ENCODE results near the gene RTN4RL2. TPM values are rescaled to one million over a fixed set of nuclear protein-coding genes. Genes with fewer than 3 reads are reported as not detected.
A peak's percentile ranks its signal among the peaks of the same experiment; 100 is the strongest.

The RTN4RL2 gene
- total and polyA plus RNA-seq, 4 experiments from 2014 or later = 0.17 to 0.40 TPM; not detected in 2

- Mint-ChIP-seq H3K4me1 (peaks cover 0 to 4% (median 0%) of the 10 kb centered on the region in 4 donors), H3K36me3 (no peaks in the 10 kb centered on the region), H3K4me3 (no peak overlapping the region), H3K27ac (no peak overlapping the region), H3K27me3 (peaks cover 0 to 3% of the 10 kb centered on the region in 2 donors), H3K9me3 (no peaks in the 10 kb centered on the region)
- no peak for DNase-seq
- intact Hi-C loops (cut with micrococcal nuclease) = no loop called here
- CTCF ChIA-PET (ENCODE audit: partially characterized antibody) = interaction anchor here (1.3 kb wide), 1 partner anchor 10 kb away, joined by 8 read pairs; no protein-coding TSS in a partner anchor
- H3K9me3 ChIP-seq (ENCODE audit: control insufficient read depth in 1 of 2, low read length in 2 of 2) = no peaks in the 10 kb centered on the region
- POLR2A ChIA-PET (ENCODE audit: partially characterized antibody) = no interaction called here
- H3K4me3 ChIP-seq (ENCODE audit: low read length in 2 of 2) = no peak overlapping the region
- no peaks in the 10 kb centered on the region for H3K27me3 ChIP-seq (ENCODE audit: insufficient read depth, low read length)
- no peak overlapping the region for H3K27ac ChIP-seq (ENCODE audit: low read depth, low read length)
- no peaks in the 10 kb centered on the region for H3K4me1 ChIP-seq (ENCODE audit: insufficient read depth, low read length)
- H3K36me3 ChIP-seq (ENCODE audit: insufficient read depth, low read length) = no peaks in the 10 kb centered on the region
Measured at GRCh38 chr11:57468276-57468675, 7.9 kb downstream of the RTN4RL2 start.

DNA sequence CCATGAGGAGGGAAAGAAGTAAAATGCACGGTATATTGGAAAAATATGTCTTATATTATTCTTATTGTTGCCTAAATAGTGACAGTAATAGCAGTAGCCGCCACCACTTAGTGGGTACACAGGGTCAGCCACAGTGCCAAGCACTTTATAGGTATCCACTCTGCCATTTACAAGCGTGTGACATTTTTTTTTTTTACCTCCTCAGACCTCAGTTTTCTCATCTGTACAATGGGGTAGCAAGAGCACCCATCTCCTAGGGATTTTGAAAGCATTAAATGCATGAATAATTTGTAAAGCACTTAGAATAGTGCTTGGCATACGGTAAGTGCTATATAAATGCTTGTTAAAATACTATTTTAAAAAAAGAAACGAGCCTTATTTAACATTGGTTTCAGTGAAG, 8.9 kb downstream of the RTN4RL2 start:
- DNase-seq = no peak
- Histone ChIP-seq H3K27me3 (ENCODE audit: insufficient read depth, low read length) (no peaks in the 10 kb centered on the region), H3K36me3 (ENCODE audit: insufficient read depth, low read length) (no peaks in the 10 kb centered on the region), H3K4me1 (ENCODE audit: insufficient read depth, low read length) (peaks cover 5% of the 10 kb centered on the region), H3K27ac (ENCODE audit: low read depth, low read length) (no peak overlapping the region), H3K4me3 (ENCODE audit: low read length in 2 of 2) (no peak overlapping the region), H3K9me3 (ENCODE audit: control insufficient read depth in 1 of 2, low read length in 2 of 2) (no peaks in the 10 kb centered on the region)
- H3K4me3 Mint-ChIP-seq = no peak overlapping the region
- intact Hi-C loops (cut with micrococcal nuclease) = no loop called here
- ChIA-PET POLR2A (ENCODE audit: partially characterized antibody) (no interaction called here), CTCF (ENCODE audit: partially characterized antibody) (no interaction called here)
- no peaks in the 10 kb centered on the region for H3K36me3 Mint-ChIP-seq
- H3K4me1 Mint-ChIP-seq = peaks cover 3 to 14% (median 7%) of the 10 kb centered on the region in 4 donors
- H3K27ac Mint-ChIP-seq = no peak overlapping the region
- peaks cover 3% of the 10 kb centered on the region in 2 donors for H3K27me3 Mint-ChIP-seq
- no peaks in the 10 kb centered on the region for H3K9me3 Mint-ChIP-seq

DNA sequence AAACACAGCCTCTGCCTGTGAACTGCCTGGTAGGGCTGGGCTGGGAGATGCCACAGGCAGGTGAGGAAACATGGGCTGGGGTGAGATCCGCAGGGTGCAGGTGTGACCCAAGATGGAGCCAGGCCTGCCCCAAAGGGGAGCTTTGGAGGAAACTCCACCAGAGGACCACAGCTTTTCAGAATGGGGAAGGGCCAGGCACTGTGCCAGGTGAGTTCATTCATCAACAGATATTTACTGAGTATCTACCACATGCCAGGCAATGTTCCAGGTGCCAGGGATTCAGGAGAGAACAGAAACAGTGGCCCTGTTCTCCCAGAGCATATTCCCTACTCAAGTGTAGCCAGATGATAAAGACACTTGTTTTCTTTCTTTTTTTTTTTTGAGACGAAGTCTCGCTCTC, 11.2 kb downstream of the RTN4RL2 start:
- no peak overlapping the region for H3K4me3 Mint-ChIP-seq
- no peaks in the 10 kb centered on the region for H3K9me3 Mint-ChIP-seq
- no peak overlapping the region for H3K27ac ChIP-seq (ENCODE audit: low read depth, low read length)
- no peaks in the 10 kb centered on the region for H3K9me3 ChIP-seq (ENCODE audit: control insufficient read depth in 1 of 2, low read length in 2 of 2)
- peaks cover 5% of the 10 kb centered on the region for H3K27me3 ChIP-seq (ENCODE audit: insufficient read depth, low read length)
- H3K4me1 ChIP-seq (ENCODE audit: insufficient read depth, low read length) = peaks cover 24% of the 10 kb centered on the region
- no peak for DNase-seq
- ChIA-PET POLR2A (ENCODE audit: partially characterized antibody) (no interaction called here), CTCF (ENCODE audit: partially characterized antibody) (interaction anchor here (1.0 to 4.0 kb wide), 4 partner anchors 9 to 56 kb away, joined by 3 to 47 read pairs (median 7); no protein-coding TSS in a partner anchor)
- intact Hi-C loops (cut with micrococcal nuclease) = no loop called here
- no peak overlapping the region for H3K4me3 ChIP-seq (ENCODE audit: low read length in 2 of 2)
- H3K36me3 ChIP-seq (ENCODE audit: insufficient read depth, low read length) = no peaks in the 10 kb centered on the region
- H3K36me3 Mint-ChIP-seq = no peaks in the 10 kb centered on the region
- H3K4me1 Mint-ChIP-seq = peaks cover 9 to 33% (median 18%) of the 10 kb centered on the region in 4 donors
- peaks cover 3 to 5% of the 10 kb centered on the region in 2 donors for H3K27me3 Mint-ChIP-seq
- H3K27ac Mint-ChIP-seq = peak overlapping the region in 1 of 7 donors; percentile 30

GRCh38 chr11:57473285-57473841, 13.0 kb downstream of the RTN4RL2 start:
- no peaks in the 10 kb centered on the region for H3K36me3 ChIP-seq (ENCODE audit: insufficient read depth, low read length)
- no peak overlapping the region for H3K27ac ChIP-seq (ENCODE audit: low read depth, low read length)
- ChIA-PET POLR2A (ENCODE audit: partially characterized antibody) (no interaction called here), CTCF (ENCODE audit: partially characterized antibody) (interaction anchor here (1.0 to 4.0 kb wide), 10 partner anchors 9 to 125 kb away, joined by 3 to 47 read pairs (median 4); partner anchors contain the start of gene RTN4RL2)
- Mint-ChIP-seq H3K4me1 (peaks cover 9 to 37% (median 19%) of the 10 kb centered on the region in 4 donors), H3K9me3 (no peaks in the 10 kb centered on the region), H3K27me3 (peaks cover under 1 to 7% of the 10 kb centered on the region in 2 donors), H3K27ac (peak overlapping the region in 1 of 7 donors; percentile 29), H3K4me3 (peak overlapping the region in 1 of 8 donors; percentile 2), H3K36me3 (no peaks in the 10 kb centered on the region)
- H3K27me3 ChIP-seq (ENCODE audit: insufficient read depth, low read length) = peaks cover 5% of the 10 kb centered on the region
- peaks cover 24% of the 10 kb centered on the region for H3K4me1 ChIP-seq (ENCODE audit: insufficient read depth, low read length)
- no peak for DNase-seq
- H3K9me3 ChIP-seq (ENCODE audit: control insufficient read depth in 1 of 2, low read length in 2 of 2) = no peaks in the 10 kb centered on the region
- intact Hi-C loops (cut with micrococcal nuclease) = no loop called here
- H3K4me3 ChIP-seq (ENCODE audit: low read length in 2 of 2) = no peak overlapping the region

DNA sequence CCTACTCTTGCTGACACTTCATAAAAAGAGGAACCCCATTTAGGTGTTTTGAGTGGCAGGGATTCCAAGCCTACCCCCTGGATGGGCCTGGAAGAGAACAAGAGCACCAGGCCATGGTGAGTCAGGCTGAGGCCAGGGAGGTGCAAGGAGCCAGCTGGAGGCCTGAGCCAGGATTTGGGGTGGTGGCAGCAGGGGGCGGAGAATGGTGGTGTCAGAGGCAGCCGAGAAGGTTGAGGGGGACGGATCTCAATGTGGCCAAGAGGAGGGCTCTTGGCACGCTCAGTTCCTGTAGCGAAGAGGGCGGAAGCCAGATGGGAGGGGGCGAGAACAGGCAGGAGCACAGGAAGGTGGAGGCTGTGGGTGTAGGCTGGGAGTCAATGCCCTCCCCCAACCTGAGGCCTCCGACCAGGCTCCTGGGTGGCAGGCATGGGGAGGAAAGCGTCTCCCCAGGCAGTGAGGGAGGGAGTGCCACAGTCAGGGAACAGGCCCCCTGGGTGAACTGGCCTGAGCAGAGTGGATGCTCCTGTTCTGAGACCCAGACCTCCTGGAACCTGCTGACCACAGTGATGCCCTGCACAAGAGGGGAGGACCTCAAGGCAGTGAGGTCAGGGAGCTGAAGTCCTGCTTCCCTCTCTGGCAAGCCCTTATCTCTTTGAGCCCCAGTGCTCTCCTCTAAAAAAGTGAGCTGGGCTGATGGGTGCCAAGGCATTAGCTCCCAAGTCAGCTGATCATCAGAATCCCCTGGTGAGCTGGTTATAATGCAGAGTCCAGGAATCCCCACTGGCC, 13.9 kb downstream of the RTN4RL2 start:
- Histone ChIP-seq H3K27me3 (ENCODE audit: insufficient read depth, low read length) (peaks cover 5% of the 10 kb centered on the region), H3K27ac (ENCODE audit: low read depth, low read length) (no peak overlapping the region), H3K4me3 (ENCODE audit: low read length in 2 of 2) (no peak overlapping the region), H3K36me3 (ENCODE audit: insufficient read depth, low read length) (no peaks in the 10 kb centered on the region), H3K9me3 (ENCODE audit: control insufficient read depth in 1 of 2, low read length in 2 of 2) (no peaks in the 10 kb centered on the region), H3K4me1 (ENCODE audit: insufficient read depth, low read length) (peaks cover 24% of the 10 kb centered on the region)
- H3K9me3 Mint-ChIP-seq = no peaks in the 10 kb centered on the region
- peak overlapping the region in 7 of 8 donors; percentile 19 to 81 (median 66) for H3K4me3 Mint-ChIP-seq
- intact Hi-C loops (cut with micrococcal nuclease) = no loop called here
- H3K27me3 Mint-ChIP-seq = peaks cover 0 to 7% of the 10 kb centered on the region in 2 donors
- ChIA-PET CTCF (ENCODE audit: partially characterized antibody) (interaction anchor here (1.2 to 4.0 kb wide), 9 partner anchors 8 to 126 kb away, joined by 3 to 47 read pairs (median 6); partner anchors contain the start of gene RTN4RL2), POLR2A (ENCODE audit: partially characterized antibody) (interaction anchor here (1.5 kb wide), 1 partner anchor 41 kb away, joined by 6 read pairs; the partner anchor contains the start of gene SLC43A1)
- H3K36me3 Mint-ChIP-seq = no peaks in the 10 kb centered on the region
- H3K4me1 Mint-ChIP-seq = peaks cover 9 to 37% (median 19%) of the 10 kb centered on the region in 4 donors
- peak overlapping the region in 3 of 7 donors; percentile 44 to 81 (median 76) for H3K27ac Mint-ChIP-seq
- DNase-seq = peak in 2 of 5 donors; percentile 17 to 18

DNA sequence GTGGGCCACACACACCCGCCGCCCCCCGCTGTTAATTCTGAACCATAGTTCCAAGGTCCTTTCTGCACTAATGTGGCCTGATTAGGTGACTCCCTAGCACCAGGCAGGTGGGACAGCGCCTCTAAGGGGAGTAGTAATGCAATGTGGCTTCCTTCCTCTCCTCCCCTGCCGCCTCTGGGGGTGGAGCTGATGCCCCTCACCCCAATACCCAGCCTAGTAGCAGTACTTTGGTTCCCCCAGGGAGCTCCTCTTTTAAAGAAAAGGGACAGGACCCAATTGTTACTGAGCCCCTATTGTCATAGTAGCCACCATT, 14.4 kb downstream of the RTN4RL2 start:
- no peak overlapping the region for H3K27ac Mint-ChIP-seq

DNA sequence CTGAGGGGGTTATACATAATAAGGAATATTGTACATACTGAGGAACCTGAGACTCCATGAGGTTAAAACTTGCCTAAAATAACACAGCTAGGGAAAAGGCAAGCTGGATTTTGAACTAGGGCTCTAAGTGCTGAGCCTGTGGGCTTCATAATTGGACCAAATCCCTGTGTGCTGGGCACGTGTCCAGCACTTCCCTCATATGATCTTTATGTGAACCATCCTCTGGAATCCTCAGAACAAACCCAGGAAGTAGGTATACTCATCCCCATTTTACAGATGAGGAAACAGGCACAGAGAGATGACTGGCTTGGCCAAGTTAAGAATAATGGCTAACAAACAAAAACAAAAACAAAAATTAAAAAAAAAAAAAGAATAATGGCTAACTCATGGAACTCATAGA, 14.9 kb downstream of the RTN4RL2 start:
- H3K27me3 Mint-ChIP-seq = peaks cover 0 to 9% of the 10 kb centered on the region in 2 donors
- POLR2A ChIA-PET (ENCODE audit: partially characterized antibody) = interaction anchor here (1.5 kb wide), 1 partner anchor 40 kb away, joined by 6 read pairs; the partner anchor contains the start of gene SLC43A1

More for the DNA sequence above, 14.4 kb downstream of the RTN4RL2 start:
- ChIA-PET CTCF (ENCODE audit: partially characterized antibody) (interaction anchor here (1.2 to 4.0 kb wide), 5 partner anchors 15 to 127 kb away, joined by 3 to 47 read pairs (median 6); partner anchors contain the start of gene RTN4RL2), POLR2A (ENCODE audit: partially characterized antibody) (interaction anchor here (1.5 kb wide), 1 partner anchor 40 kb away, joined by 6 read pairs; the partner anchor contains the start of gene SLC43A1)
- Histone ChIP-seq H3K36me3 (ENCODE audit: insufficient read depth, low read length) (no peaks in the 10 kb centered on the region), H3K27ac (ENCODE audit: low read depth, low read length) (no peak overlapping the region), H3K4me3 (ENCODE audit: low read length in 2 of 2) (no peak overlapping the region), H3K27me3 (ENCODE audit: insufficient read depth, low read length) (peaks cover 5% of the 10 kb centered on the region), H3K9me3 (ENCODE audit: control insufficient read depth in 1 of 2, low read length in 2 of 2) (no peaks in the 10 kb centered on the region), H3K4me1 (ENCODE audit: insufficient read depth, low read length) (peaks cover 24% of the 10 kb centered on the region)
- Mint-ChIP-seq H3K9me3 (no peaks in the 10 kb centered on the region), H3K4me1 (peaks cover 9 to 43% (median 20%) of the 10 kb centered on the region in 4 donors), H3K27me3 (peaks cover 0 to 9% of the 10 kb centered on the region in 2 donors), H3K36me3 (no peaks in the 10 kb centered on the region), H3K4me3 (peak overlapping the region in 5 of 8 donors; percentile 19 to 79 (median 54))
- intact Hi-C loops (cut with micrococcal nuclease) = no loop called here
- DNase-seq = no peak

More for the DNA sequence above, 14.9 kb downstream of the RTN4RL2 start:
- DNase-seq = no peak
- Histone ChIP-seq H3K4me1 (ENCODE audit: insufficient read depth, low read length) (peaks cover 24% of the 10 kb centered on the region), H3K9me3 (ENCODE audit: control insufficient read depth in 1 of 2, low read length in 2 of 2) (no peaks in the 10 kb centered on the region), H3K27me3 (ENCODE audit: insufficient read depth, low read length) (peaks cover 5% of the 10 kb centered on the region), H3K27ac (ENCODE audit: low read depth, low read length) (no peak overlapping the region), H3K36me3 (ENCODE audit: insufficient read depth, low read length) (no peaks in the 10 kb centered on the region), H3K4me3 (ENCODE audit: low read length in 2 of 2) (no peak overlapping the region)
- Mint-ChIP-seq H3K4me1 (peaks cover 10 to 47% (median 21%) of the 10 kb centered on the region in 4 donors), H3K9me3 (no peaks in the 10 kb centered on the region), H3K36me3 (no peaks in the 10 kb centered on the region), H3K4me3 (peak overlapping the region in 7 of 8 donors; percentile 46 to 84 (median 77)), H3K27ac (no peak overlapping the region)
- CTCF ChIA-PET (ENCODE audit: partially characterized antibody) = interaction anchor here (1.2 to 4.0 kb wide), 5 partner anchors 15 to 127 kb away, joined by 3 to 47 read pairs (median 6); partner anchors contain the start of gene RTN4RL2
- intact Hi-C loops (cut with micrococcal nuclease) = no loop called here
